IMR-90 (cell line): ENCODE data around the gene VILL. TPM values are rescaled to one million over a fixed set of nuclear protein-coding genes. Genes with fewer than 3 reads are reported as not detected.

Experiments used
- ATAC-seq: fragments of 200-7000 bp; cut with Tn5 transposase; 2 replicates; pipeline ENCODE4 v1.9.1; 2020; ENCODE audit warnings: low read depth, mild to moderate bottlenecking, moderate library complexity
- BruUV-seq: library from RNA; stranded (reverse); fragments of 400-500 nt; replicated peaks from 2 replicates; lab custom pipeline; 2021; lab: Mats Ljungman, UMichigan
- CTCF ChIA-PET: fragments of 300-600 bp; formaldehyde crosslinking; extraction: SDS; loops from one replicate; lab custom pipeline; 2021; ENCODE audit warnings: antibody characterized with exemption; lab: Yijun Ruan, JAX
- POLR2A ChIA-PET: fragments of 300-600 bp; sonication (Branson Sonifier 250); formaldehyde crosslinking; loops from one replicate; lab custom pipeline; 2022; ENCODE audit warnings: antibody characterized with exemption; ENCODE audit not compliant: unreplicated experiment; lab: Charles Lee
- DNase-seq: peaks from one replicate; pipeline ENCODE4 v3.0.0; 2013
- H2AFZ ChIP-seq: replicated peaks from 2 replicates; pipeline ENCODE3; 2013; ENCODE audit warnings: low read length, mild to moderate bottlenecking; ENCODE audit not compliant: poor library complexity
- H2AK5ac ChIP-seq: 2 replicates; pipeline ENCODE4 v1.6.1; 2013; ENCODE audit warnings: low read depth, low read length, inconsistent platforms
- H2AK9ac ChIP-seq: replicated peaks from 2 replicates; pipeline ENCODE3; 2013; ENCODE audit warnings: mild to moderate bottlenecking, low read depth, low read length, moderate library complexity; ENCODE audit not compliant: poor library complexity
- H2BK120ac ChIP-seq: 2 replicates; pipeline ENCODE4 v1.6.1; 2013; ENCODE audit warnings: low read depth, low read length, inconsistent platforms
- H2BK15ac ChIP-seq: 3 replicates; pipeline ENCODE4 v1.6.1; 2013; ENCODE audit warnings: low read depth, low read length, inconsistent platforms
- H2BK20ac ChIP-seq: 2 replicates; pipeline ENCODE4 v1.6.1; 2013; ENCODE audit warnings: low read depth, mild to moderate bottlenecking, inconsistent platforms, low read length, moderate library complexity
- H2BK5ac ChIP-seq: 2 replicates; pipeline ENCODE4 v1.6.1; 2013; ENCODE audit warnings: mild to moderate bottlenecking, low read depth, low read length, inconsistent platforms; ENCODE audit not compliant: poor library complexity, severe bottlenecking
- H3K14ac ChIP-seq: replicated peaks from 2 replicates; pipeline ENCODE4 v1.6.1; 2013; ENCODE audit warnings: low read depth, low read length, inconsistent platforms
- H3K18ac ChIP-seq: 2 replicates; pipeline ENCODE4 v1.6.1; 2013; ENCODE audit warnings: low read depth, low read length, control low read depth
- H3K23ac ChIP-seq: 2 replicates; pipeline ENCODE4 v1.6.1; 2013; ENCODE audit warnings: low read depth, low read length, inconsistent platforms
- H3K27ac ChIP-seq: 2 replicates; pipeline ENCODE4 v1.5.1; 2013; ENCODE audit warnings: mild to moderate bottlenecking, control low read depth, low read length; ENCODE audit not compliant: insufficient read depth
- H3K27me3 ChIP-seq: 2 replicates; pipeline ENCODE4 v1.6.1; 2013; ENCODE audit warnings: low read length; ENCODE audit not compliant: control insufficient read depth, insufficient read depth
- H3K36me3 ChIP-seq: 2 replicates; pipeline ENCODE4 v1.6.1; 2013; ENCODE audit warnings: low read length, mixed read lengths; ENCODE audit not compliant: control insufficient read depth, insufficient read depth
- H3K4ac ChIP-seq: 2 replicates; pipeline ENCODE4 v1.6.1; 2013; ENCODE audit warnings: low read depth, low read length, inconsistent platforms
- H3K4me1 ChIP-seq: 2 replicates; pipeline ENCODE4 v1.6.1; 2013; ENCODE audit warnings: low read length, mixed read lengths; ENCODE audit not compliant: control insufficient read depth, insufficient read depth
- H3K4me2 ChIP-seq: 2 replicates; pipeline ENCODE4 v1.6.1; 2013; ENCODE audit warnings: low read depth, mild to moderate bottlenecking, control low read depth, low read length, moderate library complexity
- H3K4me3 ChIP-seq: 2 replicates; pipeline ENCODE4 v1.5.1; 2013; ENCODE audit warnings: low read depth, mild to moderate bottlenecking, control low read depth, low read length, moderate library complexity; ENCODE audit not compliant: insufficient read depth
- H3K56ac ChIP-seq: 2 replicates; pipeline ENCODE4 v1.6.1; 2013; ENCODE audit warnings: low read length, inconsistent platforms; ENCODE audit not compliant: insufficient read depth; ENCODE audit errors: extremely low read depth
- H3K79me1 ChIP-seq, 2 experiments: 2 replicates each; pipeline ENCODE4 v1.6.1; 2013; ENCODE audit warnings: low read length in 2 of 2, inconsistent platforms in 1 of 2, low read depth in 1 of 2
- H3K9ac ChIP-seq: 2 replicates; pipeline ENCODE4 v1.6.1; 2013; ENCODE audit warnings: low read depth, low read length, control low read depth
- H3K9me1 ChIP-seq: 2 replicates; pipeline ENCODE4 v1.6.1; 2013; ENCODE audit warnings: low read length, inconsistent platforms; ENCODE audit not compliant: insufficient read depth
- H3K9me3 ChIP-seq: 2 replicates; pipeline ENCODE4 v1.6.1; 2013; ENCODE audit warnings: low read length; ENCODE audit not compliant: control insufficient read depth, insufficient read depth
- H4K20me1 ChIP-seq: 2 replicates; pipeline ENCODE4 v1.6.1; 2013; ENCODE audit warnings: low read length, inconsistent platforms; ENCODE audit not compliant: insufficient read depth
- H4K5ac ChIP-seq: 2 replicates; pipeline ENCODE4 v1.6.1; 2013; ENCODE audit warnings: mild to moderate bottlenecking, low read depth, low read length, control low read depth
- H4K8ac ChIP-seq, 2 experiments: 2 replicates each; pipeline ENCODE4 v1.6.1; 2013; ENCODE audit warnings: low read depth in 2 of 2, low read length in 2 of 2, control low read depth in 1 of 2, inconsistent platforms in 1 of 2
- H4K91ac ChIP-seq: 2 replicates; pipeline ENCODE4 v1.6.1; 2013; ENCODE audit warnings: low read depth, low read length, inconsistent platforms; ENCODE audit not compliant: insufficient read depth
- CEBPB ChIP-seq: IDR thresholded peaks from 2 replicates; pipeline ENCODE4 v1.6.1; 2012; ENCODE audit warnings: low read depth, low read length, improper control_type of control experiment
- ELK1 ChIP-seq: fragments of 150-350 bp; IDR thresholded peaks from 2 replicates; pipeline ENCODE4 v1.6.1; 2016; ENCODE audit warnings: low read depth, mild to moderate bottlenecking, low read length, moderate library complexity, borderline replicate concordance
- MAFK ChIP-seq: IDR thresholded peaks from 2 replicates; pipeline ENCODE4 v1.6.1; 2012; ENCODE audit warnings: low read depth, low read length, improper control_type of control experiment
- MAZ ChIP-seq: IDR thresholded peaks from 2 replicates; pipeline ENCODE4 v1.6.1; 2012; ENCODE audit warnings: low read depth, mild to moderate bottlenecking, low read length, improper control_type of control experiment, moderate library complexity, borderline replicate concordance
- MXI1 ChIP-seq: IDR thresholded peaks from 2 replicates; pipeline ENCODE4 v1.6.1; 2012; ENCODE audit warnings: low read depth, mild to moderate bottlenecking, low read length, moderate library complexity, borderline replicate concordance
- NFE2L2 ChIP-seq: fragments of 150-350 bp; IDR thresholded peaks from 2 replicates; pipeline ENCODE4 v1.6.1; 2016; ENCODE audit warnings: low read depth, mild to moderate bottlenecking, low read length
- POLR2A ChIP-seq: IDR thresholded peaks from 2 replicates; pipeline ENCODE4 v1.6.1; 2012; ENCODE audit warnings: mild to moderate bottlenecking, low read depth, low read length
- RAD21 ChIP-seq: IDR thresholded peaks from 2 replicates; pipeline ENCODE4 v1.6.1; 2012; ENCODE audit warnings: low read length, improper control_type of control experiment
- RCOR1 ChIP-seq: IDR thresholded peaks from 2 replicates; pipeline ENCODE4 v1.6.1; 2012; ENCODE audit warnings: mild to moderate bottlenecking, low read length, improper control_type of control experiment; ENCODE audit not compliant: insufficient replicate concordance
- RFX5 ChIP-seq: IDR thresholded peaks from 2 replicates; pipeline ENCODE4 v1.8.0; 2012; ENCODE audit warnings: low read depth, mild to moderate bottlenecking, low read length, moderate library complexity
- SMC3 ChIP-seq: fragments of 150-350 bp; IDR thresholded peaks from 2 replicates; pipeline ENCODE4 v1.6.1; 2016; ENCODE audit warnings: low read depth, mild to moderate bottlenecking, antibody characterized with exemption, low read length, moderate library complexity
- USF2 ChIP-seq: fragments of 150-350 bp; IDR thresholded peaks from 2 replicates; pipeline ENCODE4 v1.6.1; 2017; ENCODE audit warnings: mild to moderate bottlenecking, antibody characterized with exemption, low read length, low read depth
- WGBS, 2 experiments: methylation state at CpG; one replicate each; pipeline versions ENCODE4 v1.1.5 to v1.1.7; 2013; ENCODE audit warnings: missing lambda C conversion rate in 2 of 2; ENCODE audit not compliant: insufficient read length in 1 of 2; ENCODE audit errors: extremely low coverage in 2 of 2; 5-methylcytosine and 5-hydroxymethylcytosine counted together
- dilution Hi-C: fragments of 300-500 bp; cut with HindIII; formaldehyde crosslinking; loops from one replicate; pipeline ENCODE4 v1.14.3; 2018; ENCODE audit warnings: low sequenced_read_pairs; ENCODE audit not compliant: unreplicated experiment
- in situ Hi-C: fragments of 300-500 bp; cut with MboI; formaldehyde crosslinking; loops from 3 replicates; pipeline ENCODE4 v1.14.3; 2019; ENCODE audit warnings: low sequenced_read_pairs, inconsistent platforms, mixed read lengths
- intact Hi-C: fragments of 100-400 bp; cut with micrococcal nuclease; formaldehyde crosslinking; loops from 2 replicates; pipeline ENCODE4 v1.10.0; 2022
- polyA plus RNA-seq, 3 experiments: library from polyadenylated mRNA; depleted of rRNA; stranded (reverse); fragments of >200 nt; gene quantifications; 2 replicates each; pipeline ENCODE4 v1.2.3, GENCODE V29; 2012; ENCODE audit warnings: low replicate concordance in 1 of 3
- total RNA-seq: library from RNA; depleted of rRNA; stranded (reverse); fragments of >200 nt; gene quantifications from 2 replicates; pipeline ENCODE4 v1.2.3, GENCODE V29; 2012

The VILL gene
- total and polyA plus RNA-seq, 2 of the 4 experiments (the other 2 are of a cell fraction), result 2.3 to 4.7 TPM

- H4K20me1 ChIP-seq, result peaks cover 8% of the 10 kb centered on the region; the same call in 1 of the 2 replicates
- ChIA-PET POLR2A (no interaction called here), CTCF (no interaction called here)
- H2BK20ac ChIP-seq, result no peak overlapping the region
- H3K23ac ChIP-seq, result no peak overlapping the region
- peaks cover 10% of the 10 kb centered on the region for H3K4me1 ChIP-seq
- H2BK5ac ChIP-seq, result no peak overlapping the region
- no peak overlapping the region for H3K56ac ChIP-seq
- WGBS, 2 experiments, result no CpG with 5 or more reads among the region's 6 CpGs
- H3K27me3 ChIP-seq, result no peaks in the 10 kb centered on the region
- H2AK9ac ChIP-seq, result no peak overlapping the region
- no TSS peak for BruUV-seq
- intact Hi-C loops, result no loop called here
- no peak overlapping the region for H3K9ac ChIP-seq
- H3K27ac ChIP-seq, result no peak overlapping the region
- in situ Hi-C loops, result no loop called here
- H3K9me1 ChIP-seq, result peaks cover 12% of the 10 kb centered on the region
- dilution Hi-C loops, result no loop called here
- no peak overlapping the region for H3K4me3 ChIP-seq
- H3K9me3 ChIP-seq, result no peaks in the 10 kb centered on the region
- no peak overlapping the region for H3K4me2 ChIP-seq
- no peak overlapping the region for H2BK15ac ChIP-seq
- no peak overlapping the region for H2AK5ac ChIP-seq
- no peak for TF ChIP-seq RCOR1
- TF ChIP-seq MAFK, result no peak
- no peak for TF ChIP-seq RFX5
- TF ChIP-seq ELK1, result no peak
- no peak for TF ChIP-seq MAZ
- no peak for TF ChIP-seq CEBPB
- no peak for TF ChIP-seq SMC3
- TF ChIP-seq MXI1, result no peak
- no peak for TF ChIP-seq NFE2L2
- no peak for TF ChIP-seq RAD21
- TF ChIP-seq USF2, result no peak
- no peak for TF ChIP-seq POLR2A
- peaks cover 11% of the 10 kb centered on the region; the same call in 1 of the 2 replicates for H3K36me3 ChIP-seq
- no peak overlapping the region for H4K91ac ChIP-seq
- no peak overlapping the region for H3K14ac ChIP-seq
- H2AFZ ChIP-seq, result no peak overlapping the region
- H3K18ac ChIP-seq, result no peak overlapping the region
- no peak overlapping the region for H2BK120ac ChIP-seq
- no peak overlapping the region for H3K4ac ChIP-seq
- peaks cover 3% of the 10 kb centered on the region in 2 experiments; a peak in 1 of 4 replicates for H3K79me1 ChIP-seq
- no peak overlapping the region for H4K8ac ChIP-seq
- H4K5ac ChIP-seq, result no peak overlapping the region
- ATAC-seq (no peak), DNase-seq (no peak)
Measured at GRCh38 chr3:38002291-38002876, 11.8 kb downstream of the VILL start.
